GOT3 (cell line): ENCODE data around the gene SUN5.
"Not testable (repeated sequence)": the region's sequence is repeated elsewhere in the genome, so short reads cannot be mapped to it uniquely, and the experiment has no call there.

Experiments
- DNase-seq: peaks from one replicate; lab custom pipeline; 2025; ENCODE audit warnings: mixed read lengths; lab: John Stamatoyannopoulos, UW

SUN5 gene

GRCh38 chr20:32977281-32978008 is 26.8 kb downstream of the SUN5 start:
- no peak for DNase-seq

GRCh38 chr20:32976746-32977145 is 27.5 kb downstream of the SUN5 start:
- no peak for DNase-seq

GRCh38 chr20:32975698-32976674 is 28.2 kb downstream of the SUN5 start:
- DNase-seq: no peak

- DNase-seq: not testable (repeated sequence)
These were observed 29.1 kb downstream of the SUN5 start for GRCh38 chr20:32975121-32975520.

- not testable (repeated sequence) for DNase-seq
These were observed 29.8 kb downstream of the SUN5 start for GRCh38 chr20:32974204-32975064.

- DNase-seq: no peak
These were observed 31.0 kb downstream of the SUN5 start for GRCh38 chr20:32973077-32973717.

GRCh38 chr20:32972181-32973076 is 31.8 kb downstream of the SUN5 start:
- DNase-seq: no peak

GRCh38 chr20:32971703-32972161 is 32.5 kb downstream of the SUN5 start:
- no peak for DNase-seq

GRCh38 chr20:32970973-32971300 is 33.3 kb downstream of the SUN5 start:
- no peak for DNase-seq

GRCh38 chr20:32970115-32970972 is 33.9 kb downstream of the SUN5 start:
- DNase-seq: no peak

- DNase-seq: no peak
These were observed 34.7 kb downstream of the SUN5 start for GRCh38 chr20:32969356-32970114.

GRCh38 chr20:32968478-32969241 is 35.6 kb downstream of the SUN5 start:
- no peak for DNase-seq

GRCh38 chr20:32967961-32968457 is 36.2 kb downstream of the SUN5 start:
- no peak for DNase-seq

- no peak for DNase-seq
These were observed 37.1 kb downstream of the SUN5 start for GRCh38 chr20:32966881-32967781.

- no peak for DNase-seq
These were observed 37.9 kb downstream of the SUN5 start for GRCh38 chr20:32966382-32966781.

GRCh38 chr20:32965581-32966373 is 38.5 kb downstream of the SUN5 start:
- no peak for DNase-seq
